Right lobe of liver (tissue), 4 donors: ENCODE data around the gene LRRC56.

Experiments used
- CTCF ChIP-seq, 4 donors: fragments of 200-600 bp in 3 of 4; fragments of 450-650 bp in 1 of 4; IDR thresholded peaks; one replicate each; pipeline versions ENCODE4 v1.5.1 to v1.8.0; 2016 to 2022; ENCODE audit warnings: antibody characterized with exemption in 4 of 4, mild to moderate bottlenecking in 2 of 4
- POLR2A ChIP-seq: fragments of 450-650 bp; IDR thresholded peaks from one replicate; pipeline ENCODE4 v1.6.1; 2017; ENCODE audit warnings: antibody characterized with exemption, mild to moderate bottlenecking
- donor health status: DM: no; HTN: no; CAD: no.
- donor health status: DM: no; HTN: no; CAD: no.
- donor health status: DM: no; HTN: yes; CAD: no.

- TF ChIP-seq CTCF (IDR thresholded peaks at IDR 0.05), result no peak
- no peak for TF ChIP-seq POLR2A
Measured at GRCh38 chr11:571802-572185, 34.5 kb downstream of the LRRC56 start.
